Epidermal melanocyte (primary cell): ENCODE results near the gene RANBP10.
"Not testable (repeated sequence)": the region's sequence is repeated elsewhere in the genome, so short reads cannot be mapped to it uniquely, and the experiment has no call there.

ENCODE experiments used
- DNase-seq: peaks from one replicate; pipeline ENCODE4 v3.0.0; 2011; ENCODE audit warnings: low spot score; ENCODE audit not compliant: insufficient read length

RANBP10 gene

DNA sequence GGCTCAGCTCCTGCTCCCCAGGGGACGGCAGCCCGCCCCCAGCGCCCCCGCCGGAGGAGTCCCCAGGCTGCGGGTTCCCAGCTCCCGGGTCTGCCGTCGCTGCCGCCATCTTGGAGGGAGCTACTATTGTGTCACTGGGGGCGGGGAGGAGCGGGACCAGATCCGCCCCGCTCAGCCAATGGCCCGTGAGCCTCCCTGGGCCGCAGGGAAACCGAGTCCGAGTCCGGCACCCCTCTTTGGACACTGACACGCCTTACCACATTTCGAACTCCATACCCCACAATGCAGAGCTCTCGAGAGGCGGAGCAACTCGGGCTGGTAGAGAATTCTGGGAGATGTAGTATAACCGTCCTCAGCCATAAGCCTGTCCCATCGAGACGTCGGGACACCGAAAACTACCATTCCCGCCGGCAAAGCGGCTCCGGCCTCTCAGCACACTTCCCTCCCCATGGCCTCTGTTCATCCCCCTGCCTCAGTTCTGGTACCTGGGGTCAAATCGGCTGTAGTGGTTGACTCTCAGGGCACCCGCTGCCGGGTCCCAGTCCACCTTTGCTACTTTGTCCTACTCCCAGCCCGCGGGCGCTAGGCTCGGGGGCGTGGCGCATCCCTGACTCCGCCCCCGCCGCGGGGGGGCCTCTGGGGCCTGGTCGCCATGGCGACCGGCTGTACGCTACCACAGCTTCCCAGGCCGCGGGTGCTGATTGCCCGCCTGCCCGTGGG, at the start of gene RANBP10, which contains the start of gene TSNAXIP1:
TSS of gene RANBP10 (minus strand) at position 133 of the 720 bp plus-strand sequence. CDS start at position 109, 24 bp downstream.
TSS of gene TSNAXIP1 (plus strand) at position 462 of the 720 bp plus-strand sequence. CDS start 261 bp downstream, outside the sequence.
- DNase-seq = peak; percentile 92

DNA sequence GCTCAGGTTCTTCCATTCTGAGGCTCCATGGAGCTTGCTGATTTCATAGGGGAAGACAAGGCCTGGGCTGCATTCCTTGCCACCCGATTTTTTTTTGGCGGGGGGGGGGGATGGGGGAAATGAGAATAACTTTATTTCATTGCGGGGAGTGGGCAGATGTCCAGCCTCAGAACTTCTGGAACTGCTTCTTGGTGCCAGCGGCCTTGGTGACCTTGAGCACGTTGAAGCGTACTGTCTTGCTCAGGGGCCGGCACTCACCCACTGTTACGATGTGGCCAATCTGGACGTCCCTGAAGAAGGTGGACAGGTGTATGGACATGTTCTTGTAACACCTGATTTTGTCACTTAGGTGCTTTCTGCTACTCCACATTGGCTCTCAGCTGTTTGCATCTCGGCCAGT, 49.4 kb upstream of the RANBP10 start:
- DNase-seq = no peak

DNA sequence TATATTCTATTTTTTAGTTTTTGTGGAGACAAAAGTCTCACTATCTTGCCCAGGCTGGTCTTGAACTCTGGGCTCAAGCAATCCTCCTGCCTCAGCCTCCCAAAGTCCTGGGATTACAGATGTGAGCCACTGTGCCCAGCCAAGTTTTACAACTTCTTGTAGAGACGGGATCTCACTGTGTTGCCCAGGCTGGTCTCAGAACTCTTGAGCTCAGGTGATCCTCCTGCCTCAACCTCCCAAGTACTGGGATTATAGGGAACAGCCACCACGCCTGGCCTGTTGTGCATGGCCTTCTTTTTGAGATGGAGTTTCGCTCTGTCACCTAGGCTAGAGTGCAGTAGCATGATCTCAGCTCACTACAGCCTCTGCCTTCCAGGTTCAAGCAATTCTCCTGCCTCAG, 47.3 kb upstream of the RANBP10 start:
- DNase-seq = no peak

DNA sequence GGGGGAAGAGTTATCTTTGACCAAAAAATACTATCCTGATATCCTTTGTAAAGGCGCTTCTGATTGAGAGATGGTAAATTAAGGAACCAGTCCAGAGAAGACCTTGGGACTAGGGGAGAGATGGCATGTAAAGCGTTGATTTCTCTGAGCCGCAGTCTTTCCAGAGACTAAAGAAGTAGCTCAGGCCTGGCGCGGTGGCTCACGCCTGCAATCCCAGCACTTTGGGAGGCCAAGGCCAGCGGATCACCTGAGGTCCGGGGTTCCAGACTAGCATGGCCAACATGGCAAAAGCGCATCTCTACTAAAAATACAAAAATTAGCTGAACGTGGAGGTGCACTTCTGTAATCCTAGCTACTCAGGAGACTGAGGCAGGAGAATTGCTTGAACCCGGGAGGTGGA, 41.8 kb upstream of the RANBP10 start:
- DNase-seq = no peak

DNA sequence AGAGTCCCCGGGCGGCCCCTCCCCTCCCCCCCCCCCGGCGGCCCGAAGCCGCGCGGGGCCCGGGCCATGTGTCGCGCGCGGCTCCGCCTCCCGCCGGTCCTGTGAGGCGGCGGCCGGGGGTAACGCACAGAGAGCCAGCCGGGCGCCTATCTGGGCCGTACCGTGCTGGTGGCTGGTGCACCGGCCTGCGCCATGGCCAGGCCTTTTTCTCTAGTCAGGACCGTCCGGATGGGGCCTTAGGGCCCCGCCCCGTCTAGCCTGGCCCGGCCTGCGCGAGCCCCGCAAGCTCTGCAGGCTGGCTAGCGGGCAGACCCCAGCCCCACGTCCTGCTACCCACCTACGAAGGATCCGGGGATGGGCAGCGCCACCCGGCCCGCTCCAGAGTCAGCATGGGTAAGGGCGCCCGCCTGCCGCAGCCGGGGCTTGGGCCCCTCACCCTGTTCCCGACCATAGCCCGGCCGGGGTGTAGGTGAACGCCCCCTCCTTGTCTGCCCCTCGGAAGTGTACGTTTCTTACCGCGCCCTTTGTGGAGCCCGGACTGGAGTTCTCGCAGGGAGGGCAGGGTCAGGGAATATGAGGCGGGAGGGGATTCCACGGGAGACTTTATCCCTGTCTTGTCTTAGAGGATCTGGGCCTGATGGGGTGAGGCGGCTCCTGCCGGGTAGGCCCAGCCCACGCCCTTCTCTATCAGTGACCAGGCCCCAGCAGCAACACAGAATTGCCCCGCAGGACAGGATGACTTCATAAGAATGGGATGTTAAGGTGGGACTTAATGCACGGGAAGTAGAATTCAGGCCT, 40.9 kb upstream of the RANBP10 start, which contains the start of gene CENPT:
TSS of gene CENPT (minus strand) at position 630 of the 798 bp plus-strand sequence. CDS start 13,834 bp downstream, outside the sequence.
- DNase-seq = no peak

DNA sequence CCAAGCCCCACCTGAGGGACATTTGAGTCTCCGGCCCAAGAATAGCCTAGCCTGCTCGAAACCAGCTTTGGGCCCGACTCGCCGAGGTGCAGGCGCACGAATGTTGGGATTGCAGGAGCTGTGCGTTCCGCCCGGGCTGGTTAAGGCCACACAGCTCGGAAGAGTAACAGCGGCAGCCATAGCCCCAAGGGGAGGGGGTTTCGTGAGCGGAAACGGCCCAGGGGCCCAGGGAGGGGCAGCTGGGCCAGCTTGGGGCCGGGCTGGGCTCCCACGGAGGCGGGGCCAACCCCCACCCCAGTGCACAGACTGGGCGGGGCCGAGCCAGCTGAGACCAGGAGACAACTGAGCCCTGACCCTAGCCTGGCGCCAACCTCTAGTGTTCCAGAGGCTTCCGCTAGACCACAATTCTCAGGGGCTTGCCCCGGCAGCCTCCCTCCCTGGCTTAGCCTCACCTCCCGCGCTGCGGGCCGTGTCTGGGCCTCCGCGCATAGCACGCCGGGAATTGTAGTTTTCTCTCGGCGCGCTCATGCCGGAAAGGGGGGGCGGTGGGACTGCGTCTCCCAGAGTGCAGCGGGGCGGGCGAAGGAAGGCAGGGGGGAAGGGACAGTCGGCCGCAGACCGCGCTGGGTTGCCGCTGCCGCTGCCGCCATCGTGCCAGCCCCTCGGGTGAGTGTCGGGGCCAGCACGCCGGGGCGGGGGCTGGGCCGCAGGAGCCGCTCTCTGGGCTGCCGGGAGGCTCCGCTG, 40.1 kb upstream of the RANBP10 start, which contains the start of gene NUTF2:
TSS of gene NUTF2 (plus strand) at position 614 of the 744 bp plus-strand sequence. CDS start 18,198 bp downstream, outside the sequence.
- DNase-seq = peak; percentile 96

DNA sequence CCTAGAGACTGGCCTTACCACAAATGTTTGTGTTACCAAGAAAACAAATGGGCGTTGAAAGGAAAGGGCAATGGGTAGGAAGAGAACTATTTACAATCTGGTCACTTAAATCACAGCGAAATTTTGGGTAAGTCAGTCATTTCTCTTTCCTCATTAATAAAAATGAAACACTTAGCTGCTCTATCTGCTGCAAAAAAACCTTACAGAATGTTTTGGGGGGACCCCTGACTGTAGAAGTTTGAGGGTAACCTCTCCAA, 39.6 kb upstream of the RANBP10 start:
- DNase-seq = no peak

DNA sequence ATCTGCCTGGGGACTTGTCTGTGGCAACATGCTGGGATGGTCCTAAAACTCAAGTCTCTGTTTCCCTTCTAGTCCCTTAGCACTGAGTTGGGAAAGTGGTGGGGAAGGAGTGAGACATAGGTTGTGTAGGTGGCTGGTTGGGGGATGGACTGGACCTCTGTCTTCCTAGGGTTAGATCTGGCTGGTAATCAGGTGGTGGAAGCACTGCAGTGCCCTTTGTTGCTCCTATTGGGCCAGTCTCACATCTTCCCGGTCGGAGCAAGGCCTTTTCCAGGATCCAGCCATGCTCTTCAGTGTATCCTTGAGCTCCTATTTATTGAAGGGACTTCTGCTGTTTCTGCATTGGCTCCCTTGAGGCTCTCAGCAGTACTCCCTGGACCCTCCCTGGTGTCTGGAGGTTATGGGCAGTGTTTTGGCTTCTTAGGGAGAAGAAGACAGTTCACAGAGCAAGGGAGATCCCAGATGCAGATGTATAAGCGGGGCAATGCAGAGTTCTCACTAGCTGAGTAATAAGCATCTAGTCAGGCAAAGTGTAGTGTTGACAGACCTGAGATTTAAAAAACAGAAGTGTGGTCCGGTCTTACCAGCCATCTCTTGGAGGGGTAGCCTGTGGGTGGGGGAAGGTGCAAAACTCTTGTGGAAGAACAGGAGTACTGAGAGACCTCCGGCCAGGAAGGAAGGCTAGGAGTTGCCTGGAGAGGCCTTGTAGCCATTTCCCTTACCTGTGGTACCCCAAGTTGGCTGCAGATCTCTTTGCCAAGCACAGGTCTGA, 39.1 kb upstream of the RANBP10 start:
- DNase-seq = no peak

DNA sequence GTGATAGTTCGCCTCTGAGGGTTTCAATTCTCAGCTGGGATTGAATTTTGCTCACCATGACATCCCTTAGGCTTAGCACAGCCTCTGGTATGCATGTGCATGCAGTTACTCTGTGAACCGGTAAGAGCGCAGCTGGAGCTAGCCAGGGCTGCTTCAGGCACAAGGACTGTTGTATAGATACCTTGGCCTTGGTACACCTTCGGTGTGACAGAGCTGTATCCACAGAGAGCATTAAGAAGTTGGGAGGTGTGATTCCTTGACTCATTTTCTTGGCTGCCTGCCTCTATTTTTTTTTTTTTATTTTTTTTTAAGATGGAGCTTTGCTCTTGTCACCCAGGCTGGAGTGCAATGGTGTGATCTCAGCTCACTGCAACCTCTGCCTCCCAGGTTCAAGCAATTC, 38.1 kb upstream of the RANBP10 start:
- DNase-seq = no peak

DNA sequence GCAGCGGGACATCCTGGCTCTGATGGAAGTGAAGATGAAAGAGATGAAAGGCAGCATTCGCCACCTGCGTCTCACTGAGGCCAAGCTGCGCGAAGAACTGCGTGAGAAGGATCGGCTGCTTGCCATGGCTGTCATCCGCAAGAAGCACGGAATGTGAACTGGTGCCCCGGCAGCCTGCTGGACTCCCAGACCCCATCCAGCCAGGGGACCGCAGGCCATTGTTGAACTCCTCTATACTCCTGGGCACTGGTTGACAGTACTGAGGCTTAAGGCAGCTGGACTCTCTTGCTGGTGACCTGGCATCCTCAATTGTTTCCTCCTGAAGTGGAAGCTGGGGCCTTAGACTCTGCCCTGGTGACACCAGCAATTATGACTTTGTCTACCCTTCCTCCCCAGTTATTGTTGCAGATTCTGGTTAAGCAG, 37.0 kb upstream of the RANBP10 start:
- DNase-seq = no peak

DNA sequence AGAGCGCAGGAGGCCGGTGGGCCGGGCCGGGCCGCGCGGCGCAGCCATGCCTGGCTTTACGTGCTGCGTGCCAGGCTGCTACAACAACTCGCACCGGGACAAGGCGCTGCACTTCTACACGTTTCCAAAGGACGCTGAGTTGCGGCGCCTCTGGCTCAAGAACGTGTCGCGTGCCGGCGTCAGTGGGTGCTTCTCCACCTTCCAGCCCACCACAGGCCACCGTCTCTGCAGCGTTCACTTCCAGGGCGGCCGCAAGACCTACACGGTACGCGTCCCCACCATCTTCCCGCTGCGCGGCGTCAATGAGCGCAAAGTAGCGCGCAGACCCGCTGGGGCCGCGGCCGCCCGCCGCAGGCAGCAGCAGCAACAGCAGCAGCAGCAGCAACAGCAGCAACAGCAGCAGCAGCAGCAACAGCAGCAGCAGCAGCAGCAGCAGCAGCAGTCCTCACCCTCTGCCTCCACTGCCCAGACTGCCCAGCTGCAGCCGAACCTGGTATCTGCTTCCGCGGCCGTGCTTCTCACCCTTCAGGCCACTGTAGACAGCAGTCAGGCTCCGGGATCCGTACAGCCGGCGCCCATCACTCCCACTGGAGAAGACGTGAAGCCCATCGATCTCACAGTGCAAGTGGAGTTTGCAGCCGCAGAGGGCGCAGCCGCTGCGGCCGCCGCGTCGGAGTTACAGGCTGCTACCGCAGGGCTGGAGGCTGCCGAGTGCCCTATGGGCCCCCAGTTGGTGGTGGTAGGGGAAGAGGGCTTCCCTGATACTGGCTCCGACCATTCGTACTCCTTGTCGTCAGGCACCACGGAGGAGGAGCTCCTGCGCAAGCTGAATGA, 36.4 kb upstream of the RANBP10 start:
- DNase-seq = peak; percentile 36

DNA sequence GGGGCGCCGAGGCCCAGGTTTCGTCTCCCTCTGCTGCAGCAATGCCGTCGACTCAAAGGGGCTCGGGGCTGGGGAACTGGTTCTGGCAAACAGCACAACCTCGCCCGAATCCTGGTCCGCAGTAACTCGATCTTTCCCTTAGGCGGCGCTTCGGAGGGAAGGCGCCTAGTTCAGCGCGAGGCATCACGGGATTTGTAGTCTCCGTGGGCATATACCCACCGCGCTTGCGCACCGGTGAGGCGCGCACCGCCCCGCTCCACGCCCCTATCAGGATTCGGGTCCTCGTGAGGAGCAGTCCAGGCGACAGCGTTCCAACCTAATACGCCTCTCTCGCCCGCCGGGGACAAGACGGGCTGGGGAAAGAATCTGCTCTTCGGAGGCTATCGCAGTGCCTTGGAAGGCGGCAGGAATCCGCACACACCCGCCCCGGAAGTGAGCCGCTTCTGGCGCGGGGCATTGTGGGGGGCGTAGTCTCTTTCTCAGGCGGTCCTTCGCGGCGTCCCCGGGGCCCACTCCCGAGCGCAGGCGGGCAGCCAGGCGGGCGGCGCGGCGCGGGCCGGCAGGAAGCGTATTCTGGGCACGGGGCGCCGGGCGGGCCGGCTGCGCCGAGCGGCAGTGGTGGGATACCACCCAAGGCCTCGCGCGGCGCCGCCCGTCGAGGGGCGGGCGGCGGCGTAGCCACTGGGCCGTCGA, 35.6 kb upstream of the RANBP10 start, which contains the start of gene THAP11:
TSS of gene THAP11 (plus strand) at position 505 of the 693 bp plus-strand sequence. CDS start 235 bp downstream, outside the sequence.
- peak; percentile 98 for DNase-seq

DNA sequence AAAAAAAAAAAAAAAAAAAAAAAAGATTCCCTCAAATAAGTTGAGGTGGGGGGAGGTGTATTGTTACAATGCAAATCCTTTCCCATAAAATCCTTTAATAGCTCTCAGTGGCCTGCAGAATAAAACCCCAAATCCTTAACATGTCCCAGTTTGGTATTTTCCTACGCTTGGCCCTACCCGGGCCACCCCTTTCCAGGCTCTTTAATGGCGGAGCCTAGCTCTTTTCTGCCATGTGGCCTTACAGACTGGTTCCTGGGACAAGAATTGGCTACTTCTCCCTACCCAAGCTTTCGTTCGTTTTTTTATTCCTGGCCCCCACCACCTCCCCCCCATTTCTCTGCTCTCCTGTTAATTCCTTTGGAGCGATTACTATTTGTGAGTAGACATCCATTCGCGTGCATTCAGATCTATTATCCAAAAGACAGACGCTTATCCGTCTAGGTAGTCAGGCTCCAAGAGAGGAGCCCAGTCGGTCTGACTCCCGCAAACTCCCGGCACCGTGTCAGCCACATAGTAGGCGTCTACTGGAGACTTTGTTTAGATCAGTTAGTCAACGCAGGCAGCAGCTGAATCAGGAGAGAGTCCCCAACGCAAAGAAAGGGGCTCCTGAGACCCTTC, 34.9 kb upstream of the RANBP10 start:
- DNase-seq = no peak

DNA sequence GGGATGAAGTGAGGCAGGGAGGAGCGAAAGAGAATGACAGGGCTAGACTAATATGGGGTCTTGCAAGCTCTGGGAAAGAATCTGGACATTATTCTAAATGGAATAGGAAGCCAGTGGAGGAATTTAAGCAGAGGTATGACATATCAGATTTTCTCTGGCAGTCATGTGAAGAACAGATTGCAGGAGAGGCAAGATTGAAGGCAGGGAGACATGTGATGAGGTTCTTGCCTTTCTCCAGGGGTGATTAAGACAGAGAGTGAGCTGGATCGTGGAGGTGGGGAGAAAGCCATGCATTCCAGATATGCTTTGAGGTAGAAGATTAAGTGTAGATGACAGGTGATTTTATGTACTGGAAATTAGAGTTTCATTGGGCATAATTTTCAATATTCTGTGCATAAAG, 31.5 kb upstream of the RANBP10 start:
- DNase-seq = no peak

DNA sequence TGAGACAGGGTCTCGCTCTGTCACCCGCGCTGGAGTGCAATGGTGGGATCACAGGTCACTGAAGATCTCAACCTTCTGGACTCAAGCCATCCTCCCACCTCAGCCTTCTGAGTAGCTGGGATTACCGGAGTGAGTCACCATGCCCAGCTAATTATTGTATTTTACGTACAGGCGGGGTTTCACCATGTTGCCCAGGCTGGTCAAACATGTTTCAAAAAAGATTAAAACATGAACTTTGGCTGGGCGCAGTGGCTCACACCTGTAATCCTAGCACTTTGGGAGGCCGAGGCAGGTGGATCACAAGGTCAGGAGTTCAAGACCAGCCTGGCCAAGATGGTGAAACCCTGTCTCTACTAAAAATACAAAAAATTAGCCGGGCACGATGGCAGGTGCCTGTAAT, 30.8 kb upstream of the RANBP10 start:
- DNase-seq = not testable (repeated sequence)

DNA sequence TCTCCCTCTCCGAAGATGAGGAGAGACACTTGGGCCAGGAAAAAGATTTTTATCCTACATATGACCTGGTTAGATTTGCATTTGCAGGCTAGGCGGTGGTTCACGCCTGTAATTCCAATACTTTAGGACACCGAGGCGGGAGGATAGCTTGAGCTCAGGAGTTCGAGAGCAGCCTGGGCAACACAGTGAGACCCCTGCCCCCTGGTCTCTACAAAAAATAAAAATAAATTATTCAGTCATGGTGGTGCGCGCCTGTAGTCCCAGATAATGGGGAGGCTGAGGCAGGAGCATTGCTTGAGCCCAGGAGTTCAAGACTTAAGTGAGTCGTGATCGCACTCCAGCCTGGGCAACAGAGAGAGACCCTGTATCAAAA, 27.9 kb upstream of the RANBP10 start:
- no peak for DNase-seq

DNA sequence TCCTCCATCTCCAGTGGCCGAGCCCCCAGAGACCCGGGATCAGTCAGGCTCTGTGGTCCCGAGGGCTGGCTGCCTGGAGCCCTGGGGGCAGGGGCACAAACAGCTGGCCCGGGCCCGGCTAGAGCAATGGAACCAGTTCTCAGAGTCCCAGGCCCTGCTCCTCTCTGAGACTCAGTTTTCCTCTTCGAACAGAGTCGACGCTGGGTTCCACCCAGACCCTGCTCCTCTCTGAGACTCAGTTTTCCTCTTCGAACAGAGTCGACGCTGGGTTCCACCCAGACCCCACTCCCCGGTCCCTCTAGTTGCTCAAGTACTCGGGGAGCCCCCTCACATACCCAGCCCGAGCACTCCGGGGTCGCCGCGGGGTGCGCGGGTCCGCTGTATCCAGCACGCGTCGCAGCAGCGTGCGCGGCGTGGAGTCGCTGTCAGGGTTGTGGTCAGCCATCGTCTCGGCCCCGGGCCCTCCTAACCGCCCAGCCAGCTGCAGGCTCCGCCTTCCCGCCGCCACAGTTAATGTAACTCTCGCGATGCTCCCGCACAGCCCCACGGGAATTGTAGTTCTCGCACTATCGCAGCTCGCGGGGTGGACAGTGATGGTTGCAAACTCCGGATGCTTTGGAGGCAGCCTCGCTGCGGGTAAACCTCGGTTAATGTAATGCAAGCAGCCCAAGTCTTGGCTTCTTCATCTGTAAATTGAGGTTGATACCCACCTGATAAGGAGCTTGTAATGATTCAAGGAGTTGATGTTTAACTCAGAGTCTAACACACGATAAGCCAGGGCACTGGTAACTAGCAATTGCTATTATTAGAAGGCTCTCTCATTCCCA, 27.3 kb upstream of the RANBP10 start:
- DNase-seq = peak; percentile 96

DNA sequence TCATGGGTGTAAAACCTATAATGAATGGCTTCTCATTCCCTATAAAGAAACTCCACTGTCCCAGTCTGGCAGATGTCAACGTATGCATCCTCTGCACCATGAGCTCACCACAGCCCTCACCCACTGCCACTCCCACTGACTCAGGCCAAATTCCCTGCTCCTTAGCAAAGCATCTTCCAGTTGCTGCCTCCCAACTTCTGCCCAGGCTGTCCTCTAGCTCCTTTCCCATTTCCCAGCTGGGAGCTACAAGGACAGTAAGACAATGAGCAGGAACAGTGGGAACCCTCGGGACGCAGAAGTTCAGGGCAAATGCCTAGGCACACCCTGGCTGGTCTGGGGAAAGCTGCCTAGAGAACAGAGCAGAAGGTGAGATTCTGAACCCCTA, 26.7 kb upstream of the RANBP10 start:
- DNase-seq = no peak
